WTC11 (cell line): ENCODE data around the gene MBIP. TPM values are rescaled to one million over a fixed set of nuclear protein-coding genes. Genes with fewer than 3 reads are reported as not detected.

Source experiments
- ATAC-seq: fragments of 200-7000 bp; cut with Tn5 transposase; 2 replicates; pipeline ENCODE4 v1.10.0; 2021; ENCODE audit warnings: mild to moderate bottlenecking, moderate library complexity
- CTCF ChIA-PET: fragments of 300-600 bp; sonication (Branson Sonifier 250); formaldehyde crosslinking; loops from one replicate; lab custom pipeline; 2021; ENCODE audit warnings: antibody characterized with exemption; lab: Charles Lee
- POLR2A ChIA-PET: fragments of 350-600 bp; sonication (Branson Sonifier 250); formaldehyde crosslinking; loops from one replicate; lab custom pipeline; 2021; ENCODE audit warnings: antibody characterized with exemption; lab: Charles Lee
- DNase-seq: peaks from one replicate; pipeline ENCODE4 v3.0.0; 2021; ENCODE audit warnings: low spot score
- H3K27ac Mint-ChIP-seq: 2 replicates; pipeline ENCODE4 v1.8.0; 2021; ENCODE audit warnings: mixed read lengths
- H3K27me3 Mint-ChIP-seq: 2 replicates; pipeline ENCODE4 v1.8.0; 2021; ENCODE audit warnings: low read depth, mild to moderate bottlenecking, moderate library complexity, mixed read lengths
- H3K36me3 Mint-ChIP-seq: 2 replicates; pipeline ENCODE4 v1.8.0; 2021; ENCODE audit warnings: mixed read lengths
- H3K4me1 Mint-ChIP-seq: 2 replicates; pipeline ENCODE4 v1.8.0; 2022; ENCODE audit warnings: mixed read lengths
- H3K4me3 Mint-ChIP-seq: 2 replicates; pipeline ENCODE4 v1.8.0; 2021; ENCODE audit warnings: mild to moderate bottlenecking, moderate library complexity, mixed read lengths
- H3K9me3 Mint-ChIP-seq: 2 replicates; pipeline ENCODE4 v1.8.0; 2021; ENCODE audit warnings: mixed read lengths
- AFF4 ChIP-seq: sonication (generic); formaldehyde crosslinking; IDR thresholded peaks from 2 replicates; pipeline ENCODE4 v1.8.1; 2023; ENCODE audit warnings: mild to moderate bottlenecking, missing genetic modification reagents, borderline replicate concordance
- ARID4B ChIP-seq: sonication (generic); formaldehyde crosslinking; IDR thresholded peaks from 2 replicates; pipeline ENCODE4 v1.8.0; 2023; ENCODE audit warnings: missing genetic modification reagents, mild to moderate bottlenecking, borderline replicate concordance
- CBFB ChIP-seq: sonication (generic); formaldehyde crosslinking; IDR thresholded peaks from 2 replicates; pipeline ENCODE4 v1.8.1; 2022; ENCODE audit warnings: mild to moderate bottlenecking, low read depth, missing genetic modification reagents
- CTCF ChIP-seq: fragments of 200-600 bp; IDR thresholded peaks from 2 replicates; pipeline ENCODE4 v1.8.0; 2022; ENCODE audit warnings: antibody characterized with exemption
- E2F1 ChIP-seq: sonication (generic); formaldehyde crosslinking; IDR thresholded peaks from 2 replicates; pipeline ENCODE4 v1.8.0; 2022; ENCODE audit warnings: mild to moderate bottlenecking, missing genetic modification reagents
- E2F5 ChIP-seq: sonication (generic); formaldehyde crosslinking; IDR thresholded peaks from 2 replicates; pipeline ENCODE4 v1.8.1; 2022; ENCODE audit warnings: mild to moderate bottlenecking, moderate library complexity, missing genetic modification reagents
- ESRRA ChIP-seq: sonication (generic); formaldehyde crosslinking; IDR thresholded peaks from 2 replicates; pipeline ENCODE4 v1.8.1; 2022; ENCODE audit warnings: mild to moderate bottlenecking, missing genetic modification reagents, borderline replicate concordance
- ETV6 ChIP-seq: sonication (generic); formaldehyde crosslinking; IDR thresholded peaks from 2 replicates; pipeline ENCODE4 v1.8.1; 2022; ENCODE audit warnings: mild to moderate bottlenecking, missing genetic modification reagents
- FOXP1 ChIP-seq: sonication (generic); formaldehyde crosslinking; IDR thresholded peaks from 2 replicates; pipeline ENCODE4 v1.8.0; 2022; ENCODE audit warnings: missing genetic modification reagents, mild to moderate bottlenecking, moderate library complexity, borderline replicate concordance
- GRHL2 ChIP-seq: fragments of 250-450 bp; sonication (Bioruptor Pico); IDR thresholded peaks from 2 replicates; pipeline ENCODE4 v1.8.0; 2022; ENCODE audit warnings: mild to moderate bottlenecking, moderate library complexity; ENCODE audit not compliant: insufficient replicate concordance, severe bottlenecking
- GTF2I ChIP-seq: fragments of 250-450 bp; sonication (Bioruptor Pico); conservative IDR thresholded peaks from 2 replicates; pipeline ENCODE4 v1.4.0; 2021; ENCODE audit warnings: mild to moderate bottlenecking
- IRF2 ChIP-seq: sonication (generic); formaldehyde crosslinking; IDR thresholded peaks from 2 replicates; pipeline ENCODE4 v1.8.0; 2022; ENCODE audit warnings: low read depth, missing genetic modification reagents, borderline replicate concordance
- JUN ChIP-seq: sonication (generic); formaldehyde crosslinking; IDR thresholded peaks from 2 replicates; pipeline ENCODE4 v1.8.0; 2023; ENCODE audit warnings: mild to moderate bottlenecking, missing genetic modification reagents
- NR2C2 ChIP-seq: sonication (generic); formaldehyde crosslinking; IDR thresholded peaks from 2 replicates; pipeline ENCODE4 v1.8.0; 2022; ENCODE audit warnings: mild to moderate bottlenecking, missing genetic modification reagents
- OVOL2 ChIP-seq: fragments of 250-450 bp; sonication (Bioruptor Pico); IDR thresholded peaks from 2 replicates; pipeline ENCODE4 v1.9.0; 2021; ENCODE audit warnings: mild to moderate bottlenecking, borderline replicate concordance
- PREB ChIP-seq: sonication (generic); formaldehyde crosslinking; IDR thresholded peaks from 2 replicates; pipeline ENCODE4 v1.8.1; 2022; ENCODE audit warnings: mild to moderate bottlenecking, missing genetic modification reagents, moderate library complexity, borderline replicate concordance
- SMAD3 ChIP-seq: sonication (generic); formaldehyde crosslinking; IDR thresholded peaks from 2 replicates; pipeline ENCODE4 v1.8.0; 2022; ENCODE audit warnings: missing genetic modification reagents, mild to moderate bottlenecking, borderline replicate concordance
- TP53 ChIP-seq: sonication (generic); formaldehyde crosslinking; IDR thresholded peaks from 2 replicates; pipeline ENCODE4 v1.8.1; 2023; ENCODE audit warnings: mild to moderate bottlenecking, missing genetic modification reagents
- ZBTB21 ChIP-seq: sonication (generic); formaldehyde crosslinking; IDR thresholded peaks from 2 replicates; pipeline ENCODE4 v1.8.1; 2023; ENCODE audit warnings: mild to moderate bottlenecking, missing genetic modification reagents, borderline replicate concordance
- ZNF138 ChIP-seq: sonication (generic); formaldehyde crosslinking; conservative IDR thresholded peaks from 2 replicates; pipeline ENCODE4 v1.8.1; 2022; ENCODE audit warnings: mild to moderate bottlenecking, moderate library complexity, missing genetic modification reagents
- ZNF219 ChIP-seq: sonication (generic); formaldehyde crosslinking; IDR thresholded peaks from 2 replicates; pipeline ENCODE4 v1.8.0; 2023; ENCODE audit warnings: missing genetic modification reagents, mild to moderate bottlenecking, borderline replicate concordance
- ZNF317 ChIP-seq: sonication (generic); formaldehyde crosslinking; IDR thresholded peaks from 2 replicates; pipeline ENCODE4 v1.8.1; 2023; ENCODE audit warnings: low read depth, mild to moderate bottlenecking, moderate library complexity, missing genetic modification reagents, borderline replicate concordance
- total RNA-seq: library from RNA; stranded (reverse); gene quantifications from 3 replicates; pipeline ENCODE4 v1.2.3, GENCODE V29; 2021

The MBIP gene
- total RNA-seq, 1 experiment from 2014 or later: 18.4 TPM

- no peak overlapping the region for H3K4me3 Mint-ChIP-seq
- no peaks in the 10 kb centered on the region for H3K27me3 Mint-ChIP-seq
- POLR2A ChIA-PET: no interaction called here
- H3K27ac Mint-ChIP-seq: no peak overlapping the region
- no peaks in the 10 kb centered on the region for H3K4me1 Mint-ChIP-seq
- CTCF ChIA-PET: no interaction called here
- TF ChIP-seq ESRRA (CRISPR knock-in tag) (no peak), ARID4B (CRISPR knock-in tag) (no peak), ZNF317 (CRISPR knock-in tag) (no peak), E2F1 (CRISPR knock-in tag) (no peak), IRF2 (CRISPR knock-in tag) (no peak), ETV6 (CRISPR knock-in tag) (no peak), CBFB (CRISPR knock-in tag) (no peak), GRHL2 (CRISPR knock-in tag) (no peak), E2F5 (CRISPR knock-in tag) (no peak), FOXP1 (CRISPR knock-in tag) (no peak), JUN (CRISPR knock-in tag) (no peak), TP53 (no peak), NR2C2 (CRISPR knock-in tag) (no peak), GTF2I (CRISPR knock-in tag) (no peak), OVOL2 (CRISPR knock-in tag) (no peak), SMAD3 (CRISPR knock-in tag) (no peak)
- H3K36me3 Mint-ChIP-seq: peaks cover 31% of the 10 kb centered on the region
- no peaks in the 10 kb centered on the region for H3K9me3 Mint-ChIP-seq
- no peak for DNase-seq
- ATAC-seq: no peak
Observed at GRCh38 chr14:36303960-36304359, 16.5 kb downstream of the MBIP start.

GRCh38 chr14:36302823-36303222 is 17.6 kb downstream of the MBIP start:
- no peak overlapping the region for H3K4me3 Mint-ChIP-seq
- POLR2A ChIA-PET: no interaction called here
- no peak overlapping the region for H3K27ac Mint-ChIP-seq
- H3K4me1 Mint-ChIP-seq: no peaks in the 10 kb centered on the region
- no peaks in the 10 kb centered on the region for H3K9me3 Mint-ChIP-seq
- no peak for ATAC-seq
- H3K27me3 Mint-ChIP-seq: no peaks in the 10 kb centered on the region
- CTCF ChIA-PET: no interaction called here
- H3K36me3 Mint-ChIP-seq: peaks cover 35% of the 10 kb centered on the region
- DNase-seq: no peak
- no peak for TF ChIP-seq ZBTB21 (CRISPR knock-in tag)
- TF ChIP-seq CTCF: no peak
- TF ChIP-seq AFF4: no peak
- TF ChIP-seq PREB (CRISPR knock-in tag): no peak
- TF ChIP-seq ZNF138 (CRISPR knock-in tag): no peak
- TF ChIP-seq ZNF219 (CRISPR knock-in tag): no peak
